H1 (cell line): ENCODE results near the gene FANK1. TPM values are rescaled to one million over a fixed set of nuclear protein-coding genes. Genes with fewer than 3 reads are reported as not detected.

Source experiments
- CTCF ChIA-PET: fragments of 300-600 bp; sonication (Branson Sonifier 250); formaldehyde crosslinking; loops from one replicate; lab custom pipeline; 2021; ENCODE audit not compliant: partially characterized antibody; lab: Charles Lee
- POLR2A ChIA-PET: fragments of 300-600 bp; sonication (Branson Sonifier 250); formaldehyde crosslinking; loops from one replicate; lab custom pipeline; 2021; ENCODE audit warnings: inconsistent platforms; ENCODE audit not compliant: partially characterized antibody; lab: Charles Lee
- DNase-seq, 2 experiments: peaks; one replicate each; pipeline versions ENCODE4 v3.0.0 to v3.0.0-alpha.2; 2010 to 2022; ENCODE audit warnings: low spot score in 2 of 2, low read depth in 1 of 2, mixed read lengths in 1 of 2
- FAIRE-seq: peaks from 2 replicates; lab custom pipeline; 2011; peaks lifted over from hg19 to GRCh38; lab: Jason Lieb, UNC
- H2AFZ ChIP-seq: 2 replicates; pipeline ENCODE4 v1.8.1; 2012; ENCODE audit warnings: low read length, inconsistent platforms
- H2AK5ac ChIP-seq: 2 replicates; pipeline ENCODE4 v1.6.1; 2013; ENCODE audit warnings: low read depth, low read length
- H2BK120ac ChIP-seq: replicated peaks from 2 replicates; pipeline ENCODE3; 2013; ENCODE audit warnings: low read depth, low read length, inconsistent platforms
- H2BK12ac ChIP-seq: 2 replicates; pipeline ENCODE4 v1.6.1; 2013; ENCODE audit warnings: low read depth, low read length
- H2BK15ac ChIP-seq: 2 replicates; pipeline ENCODE4 v1.6.1; 2013; ENCODE audit warnings: low read length
- H2BK20ac ChIP-seq: 2 replicates; pipeline ENCODE4 v1.6.1; 2013; ENCODE audit warnings: low read length
- H2BK5ac ChIP-seq: 2 replicates; pipeline ENCODE4 v1.6.1; 2013; ENCODE audit warnings: low read depth, low read length
- H3K14ac ChIP-seq: 2 replicates; pipeline ENCODE4 v1.6.1; 2013; ENCODE audit warnings: inconsistent platforms; ENCODE audit not compliant: insufficient read length
- H3K18ac ChIP-seq: 2 replicates; pipeline ENCODE4 v1.6.1; 2013; ENCODE audit warnings: low read length; ENCODE audit errors: extremely low read depth
- H3K23ac ChIP-seq: 2 replicates; pipeline ENCODE4 v1.6.1; 2013; ENCODE audit warnings: inconsistent platforms; ENCODE audit not compliant: insufficient read length
- H3K23me2 ChIP-seq: 2 replicates; pipeline ENCODE4 v1.6.1; 2013; ENCODE audit warnings: low read depth, low read length
- H3K27ac ChIP-seq: 2 replicates; pipeline ENCODE4 v1.6.1; 2011; ENCODE audit warnings: low read depth, low read length, inconsistent platforms
- H3K27me3 ChIP-seq, 4 experiments: replicated peaks in 1 of 4; 1 replicate in 1 of 4; 2 replicates in 3 of 4; pipeline versions ENCODE4 v1.6.1 to v1.8.1; 2011 to 2013; ENCODE audit warnings: low read length in 3 of 4, mild to moderate bottlenecking in 3 of 4, inconsistent platforms in 2 of 4, mixed read lengths in 2 of 4, moderate library complexity in 1 of 4; ENCODE audit not compliant: control insufficient read depth in 3 of 4, insufficient read depth in 3 of 4; ENCODE audit errors: extremely low read depth in 1 of 4
- H3K36me3 ChIP-seq, 4 experiments: 2 replicates each; pipeline versions ENCODE4 v1.6.1 to v1.8.1; 2011 to 2013; ENCODE audit warnings: mild to moderate bottlenecking in 4 of 4, low read length in 3 of 4, moderate library complexity in 2 of 4, control low read depth in 1 of 4, inconsistent platforms in 1 of 4; ENCODE audit not compliant: insufficient read depth in 4 of 4, control insufficient read depth in 2 of 4
- H3K4ac ChIP-seq: replicated peaks from 2 replicates; pipeline ENCODE3; 2013; ENCODE audit warnings: low read length, low read depth, mixed read lengths, inconsistent platforms; ENCODE audit not compliant: insufficient read length
- H3K4me1 ChIP-seq, 4 experiments: replicated peaks in 1 of 4; 1 replicate in 1 of 4; 2 replicates in 3 of 4; pipeline versions ENCODE4 v1.6.1 to v1.8.1; 2011 to 2013; ENCODE audit warnings: low read length in 3 of 4, inconsistent platforms in 2 of 4, mixed read lengths in 1 of 4; ENCODE audit not compliant: insufficient read depth in 4 of 4, control insufficient read depth in 3 of 4
- H3K4me2 ChIP-seq, 2 experiments: 2 replicates each; pipeline versions ENCODE4 v1.6.1 to v1.8.1; 2011 to 2013; ENCODE audit warnings: low read depth in 2 of 2, low read length in 2 of 2, control low read depth in 1 of 2, inconsistent platforms in 1 of 2, mild to moderate bottlenecking in 1 of 2; ENCODE audit not compliant: insufficient read depth in 1 of 2
- H3K4me3 ChIP-seq, 4 experiments: fragments of 200-600, 300-600 bp in 1 of 4; sonication (generic), shearing (Covaris generic), sonication (Bioruptor Twin) in 1 of 4; 2 replicates each; pipeline versions ENCODE4 v1.5.1 to v1.8.1; 2011 to 2016; ENCODE audit warnings: low read length in 4 of 4, low read depth in 3 of 4, control low read depth in 2 of 4, inconsistent platforms in 2 of 4, mild to moderate bottlenecking in 2 of 4, mixed read lengths in 1 of 4, moderate library complexity in 1 of 4; ENCODE audit not compliant: insufficient read depth in 2 of 4; ENCODE audit errors: extremely low read depth in 1 of 4
- H3K56ac ChIP-seq: replicated peaks from 2 replicates; pipeline ENCODE3; 2013; ENCODE audit warnings: low read depth, mild to moderate bottlenecking, mixed read lengths, low read length, inconsistent platforms; ENCODE audit not compliant: insufficient read length
- H3K79me1 ChIP-seq: 2 replicates; pipeline ENCODE4 v1.6.1; 2013; ENCODE audit warnings: low read depth, low read length, control low read depth
- H3K79me2 ChIP-seq, 2 experiments: 2 replicates each; pipeline versions ENCODE4 v1.6.1 to v1.8.1; 2012 to 2013; ENCODE audit warnings: low read length in 2 of 2, mild to moderate bottlenecking in 2 of 2, inconsistent platforms in 1 of 2; ENCODE audit not compliant: insufficient read depth in 2 of 2, control insufficient read depth in 1 of 2
- H3K9ac ChIP-seq, 4 experiments: replicated peaks in 1 of 4; 1 replicate in 1 of 4; 2 replicates in 3 of 4; pipeline versions ENCODE4 v1.6.1 to v1.8.1; 2011 to 2013; ENCODE audit warnings: low read depth in 3 of 4, low read length in 3 of 4, control low read depth in 2 of 4, mild to moderate bottlenecking in 2 of 4, moderate library complexity in 2 of 4, inconsistent platforms in 1 of 4; ENCODE audit errors: extremely low read depth in 1 of 4
- H3K9me3 ChIP-seq, 2 experiments: 2 replicates each; pipeline versions ENCODE4 v1.6.1 to v1.8.1; 2012 to 2013; ENCODE audit warnings: mild to moderate bottlenecking in 2 of 2, moderate library complexity in 2 of 2, control low read depth in 1 of 2, inconsistent platforms in 1 of 2, low read depth in 1 of 2, low read length in 1 of 2, mixed read lengths in 1 of 2; ENCODE audit not compliant: insufficient read depth in 2 of 2
- H4K20me1 ChIP-seq, 2 experiments: replicated peaks in 1 of 2; 2 replicates each; pipeline versions ENCODE3 to v1.8.1; 2011 to 2013; ENCODE audit warnings: inconsistent platforms in 2 of 2, low read length in 2 of 2, mild to moderate bottlenecking in 1 of 2; ENCODE audit not compliant: insufficient read depth in 2 of 2, control insufficient read depth in 1 of 2
- H4K5ac ChIP-seq: 2 replicates; pipeline ENCODE4 v1.6.1; 2013; ENCODE audit warnings: low read length, low read depth, mixed read lengths, inconsistent platforms; ENCODE audit not compliant: insufficient read length
- H4K8ac ChIP-seq: 2 replicates; pipeline ENCODE4 v1.8.0; 2013; ENCODE audit warnings: mild to moderate bottlenecking, moderate library complexity, low read length, inconsistent platforms; ENCODE audit not compliant: insufficient read depth; ENCODE audit errors: extremely low read depth
- H4K91ac ChIP-seq: replicated peaks from 2 replicates; pipeline ENCODE3; 2013; ENCODE audit warnings: low read length, mixed read lengths, inconsistent platforms; ENCODE audit not compliant: insufficient read length
- GTF2F1 ChIP-seq: IDR thresholded peaks from 2 replicates; pipeline ENCODE4 v1.6.1; 2012; ENCODE audit warnings: low read depth, low read length, improper control_type of control experiment, borderline replicate concordance
- KDM5A ChIP-seq: fragments of 200-600 bp; IDR thresholded peaks from 2 replicates; pipeline ENCODE4 v1.7.1; 2012; ENCODE audit warnings: mild to moderate bottlenecking, low read length, inconsistent platforms, mixed read lengths
- WGBS, 2 experiments: shearing (Covaris generic) in 1 of 2; methylation state at CpG; one replicate each; pipeline versions ENCODE4 v1.1.6 to v1.1.7; 2013 to 2015; ENCODE audit warnings: low lambda C conversion rate in 2 of 2, mixed read lengths in 2 of 2, inconsistent platforms in 1 of 2, low coverage in 1 of 2, missing lambda C conversion rate in 1 of 2; ENCODE audit not compliant: insufficient replicate concordance in 2 of 2, insufficient coverage in 1 of 2, insufficient read length in 1 of 2; ENCODE audit errors: extremely low coverage in 1 of 2, missing lambda C conversion rate in 1 of 2; 5-methylcytosine and 5-hydroxymethylcytosine counted together
- polyA plus RNA-seq, 7 experiments: library from polyadenylated mRNA; depleted of rRNA in 3 of 7; stranded (reverse) in 5 of 7; unstranded in 2 of 7; fragments of >200 nt in 5 of 7; fragments of 200-250 nt in 2 of 7; gene quantifications; 1 replicate in 5 of 7; 2 replicates in 1 of 7; 4 replicates in 1 of 7; pipeline versions ENCODE4 v1.2.1 to v1.2.3, GENCODE V29; 2011 to 2013; ENCODE audit warnings: missing spikeins in 2 of 7, mixed read lengths in 2 of 7
- total RNA-seq: library from RNA; stranded (reverse); fragmentation: NEBNext Ultra II Directional; extraction: Animal tissue kit (Norgen Biotek cat#: 25700); gene quantifications from 2 replicates; pipeline ENCODE4 v1.2.1, GENCODE V29; 2021

Gene FANK1
- total and polyA plus RNA-seq, 2 of the 8 experiments (the other 6 are each of a cell fraction or from before 2014, with no cell fraction given) = 1.2 TPM; not detected in 1

GRCh38 chr10:125866421-125867029 is 29.8 kb upstream of the FANK1 start:
- no peak for DNase-seq
- 95% methylated on average over 7 of the region's 7 CpGs; no CpG with 5 or more reads in 1 of the 2 experiments for WGBS, 2 experiments
- Histone ChIP-seq H3K36me3 (peaks cover 0 to 7% (median 2%) of the 10 kb centered on the region in 4 experiments; a peak in 4 of 8 replicates), H3K9me3 (no peaks in the 10 kb centered on the region), H4K91ac (no peak overlapping the region), H2BK5ac (no peak overlapping the region), H3K4me2 (no peak overlapping the region), H3K56ac (no peak overlapping the region), H2BK12ac (no peak overlapping the region), H4K5ac (no peak overlapping the region), H2AFZ (no peak overlapping the region), H3K79me2 (no peaks in the 10 kb centered on the region), H3K79me1 (no peaks in the 10 kb centered on the region), H3K14ac (no peak overlapping the region), H2BK120ac (no peak overlapping the region), H3K23me2 (no peaks in the 10 kb centered on the region), H2BK20ac (no peak overlapping the region), H4K20me1 (peaks cover 0 to 2% of the 10 kb centered on the region in 2 experiments), H3K23ac (no peak overlapping the region), H3K27ac (no peak overlapping the region), H3K4me3 (no peak overlapping the region), H3K9ac (no peak overlapping the region), H3K4ac (no peak overlapping the region), H3K18ac (no peak overlapping the region), H2AK5ac (no peak overlapping the region), H2BK15ac (no peak overlapping the region), H3K4me1 (no peaks in the 10 kb centered on the region), H3K27me3 (no peaks in the 10 kb centered on the region), H4K8ac (no peak overlapping the region)
- FAIRE-seq = no peak
- no peak for TF ChIP-seq KDM5A
- no peak for TF ChIP-seq GTF2F1
- ChIA-PET CTCF (interaction anchor here (0.9 to 4.3 kb wide), 4 partner anchors 8 to 111 kb away, joined by 3 to 30 read pairs (median 9); no protein-coding TSS in a partner anchor), POLR2A (interaction anchor here (1.0 kb wide), 1 partner anchor 9 kb away, joined by 3 read pairs; no protein-coding TSS in a partner anchor)
